ENCODE results near the gene QRFP.

DNA sequence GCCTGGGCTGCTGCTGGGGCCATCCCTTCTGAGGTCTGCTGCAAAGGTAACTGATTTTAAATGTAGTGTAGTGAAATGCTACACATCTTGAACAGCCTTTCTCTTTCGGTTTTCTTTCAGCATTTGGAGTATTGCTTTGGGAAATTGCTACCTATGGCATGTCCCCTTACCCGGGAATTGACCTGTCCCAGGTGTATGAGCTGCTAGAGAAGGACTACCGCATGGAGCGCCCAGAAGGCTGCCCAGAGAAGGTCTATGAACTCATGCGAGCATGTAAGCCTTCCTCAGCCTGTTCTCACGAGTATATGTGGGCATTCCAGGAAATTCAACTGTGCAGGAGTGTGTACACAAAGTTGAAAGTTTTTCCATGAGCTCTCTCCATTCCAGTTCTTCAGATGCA is 18.3 kb downstream of the QRFP start:
- TF ChIP-seq, protein P1, sequence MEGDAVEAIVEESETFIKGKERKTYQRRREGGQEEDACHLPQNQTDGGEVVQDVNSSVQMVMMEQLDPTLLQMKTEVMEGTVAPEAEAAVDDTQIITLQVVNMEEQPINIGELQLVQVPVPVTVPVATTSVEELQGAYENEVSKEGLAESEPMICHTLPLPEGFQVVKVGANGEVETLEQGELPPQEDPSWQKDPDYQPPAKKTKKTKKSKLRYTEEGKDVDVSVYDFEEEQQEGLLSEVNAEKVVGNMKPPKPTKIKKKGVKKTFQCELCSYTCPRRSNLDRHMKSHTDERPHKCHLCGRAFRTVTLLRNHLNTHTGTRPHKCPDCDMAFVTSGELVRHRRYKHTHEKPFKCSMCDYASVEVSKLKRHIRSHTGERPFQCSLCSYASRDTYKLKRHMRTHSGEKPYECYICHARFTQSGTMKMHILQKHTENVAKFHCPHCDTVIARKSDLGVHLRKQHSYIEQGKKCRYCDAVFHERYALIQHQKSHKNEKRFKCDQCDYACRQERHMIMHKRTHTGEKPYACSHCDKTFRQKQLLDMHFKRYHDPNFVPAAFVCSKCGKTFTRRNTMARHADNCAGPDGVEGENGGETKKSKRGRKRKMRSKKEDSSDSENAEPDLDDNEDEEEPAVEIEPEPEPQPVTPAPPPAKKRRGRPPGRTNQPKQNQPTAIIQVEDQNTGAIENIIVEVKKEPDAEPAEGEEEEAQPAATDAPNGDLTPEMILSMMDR (IDR thresholded peaks at IDR 0.05): no peak
- TF ChIP-seq POLR2A (IDR thresholded peaks at IDR 0.05): no peak
